Vagina (tissue), 2 donors: Measurements from ENCODE around the gene OPN4.

ENCODE experiments used
- CTCF ChIP-seq, 3 experiments: fragments of 450-650 bp in 2 of 3; fragments of 200-600 bp in 1 of 3; sonication (generic) in 1 of 3; IDR thresholded peaks; one replicate each; pipeline ENCODE4 v1.5.1; 2017 to 2019; ENCODE audit warnings: antibody characterized with exemption in 3 of 3, mild to moderate bottlenecking in 2 of 3, moderate library complexity in 2 of 3
- POLR2A ChIP-seq, 2 donors: fragments of 450-650 bp; IDR thresholded peaks; one replicate each; pipeline ENCODE4 v1.6.1; 2017; ENCODE audit warnings: antibody characterized with exemption in 2 of 2, mild to moderate bottlenecking in 2 of 2, moderate library complexity in 2 of 2

- TF ChIP-seq CTCF (IDR thresholded peaks at IDR 0.05) (no peak), POLR2A (IDR thresholded peaks at IDR 0.05) (no peak)
These were observed 40.4 kb upstream of the OPN4 start for GRCh38 chr10:86613905-86614304.
